ENCODE data around the gene ECM2.

GRCh38 chr9:92529124-92529523 is 6.7 kb downstream of the ECM2 start:
- TF ChIP-seq CTCF (IDR thresholded peaks at IDR 0.05; ENCODE audit: low read length) (no peak), EZH2phosphoT487 (IDR thresholded peaks at IDR 0.05; ENCODE audit: low read length) (no peak), EZH2 (optimal IDR thresholded peaks at IDR 0.05; ENCODE audit: low read depth, low read length) (no peak)

Data from MM.1S (cell line).